HEK293T (cell line): ENCODE results near the gene SYT17.

ENCODE experiments used
- CTCF ChIA-PET: fragments of 350-600 bp; formaldehyde crosslinking; extraction: SDS; loops from one replicate; lab custom pipeline; 2021; ENCODE audit warnings: antibody characterized with exemption, inconsistent platforms; lab: Yijun Ruan, JAX
- POLR2A ChIA-PET: fragments of 350-600 bp; formaldehyde crosslinking; extraction: SDS; loops from one replicate; lab custom pipeline; 2020; ENCODE audit warnings: antibody characterized with exemption, inconsistent platforms; lab: Yijun Ruan, JAX
- DNase-seq: peaks from one replicate; pipeline ENCODE4 v3.0.0; 2012; ENCODE audit warnings: mixed read lengths; ENCODE audit errors: extremely low spot score
- ARNT ChIP-seq: fragments of 450-650 bp; IDR thresholded peaks from 2 replicates; pipeline ENCODE4 v1.6.1; 2017; ENCODE audit warnings: mild to moderate bottlenecking
- BHLHE40 ChIP-seq: fragments of 450-650 bp; IDR thresholded peaks from 2 replicates; pipeline ENCODE4 v1.6.1; 2016; ENCODE audit warnings: mild to moderate bottlenecking, moderate library complexity, borderline replicate concordance
- CTBP1 ChIP-seq: fragments of 450-650 bp; IDR thresholded peaks from 2 replicates; pipeline ENCODE4 v1.6.1; 2016; ENCODE audit warnings: borderline replicate concordance
- ELF4 ChIP-seq: fragments of 450-650 bp; IDR thresholded peaks from 2 replicates; pipeline ENCODE4 v1.6.1; 2017; ENCODE audit warnings: antibody characterized with exemption
- FOXA1 ChIP-seq: fragments of 450-650 bp; IDR thresholded peaks from 2 replicates; pipeline ENCODE4 v1.6.1; 2016; ENCODE audit warnings: mild to moderate bottlenecking
- FOXK2 ChIP-seq: fragments of 450-650 bp; IDR thresholded peaks from 2 replicates; pipeline ENCODE4 v1.6.1; 2016; ENCODE audit warnings: mild to moderate bottlenecking
- FOXM1 ChIP-seq: fragments of 450-650 bp; IDR thresholded peaks from 2 replicates; pipeline ENCODE4 v1.6.1; 2017; ENCODE audit warnings: mild to moderate bottlenecking, borderline replicate concordance
- HDGF ChIP-seq: fragments of 450-650 bp; IDR thresholded peaks from 2 replicates; pipeline ENCODE4 v1.6.1; 2017; ENCODE audit warnings: antibody characterized with exemption, borderline replicate concordance
- L3MBTL2 ChIP-seq: fragments of 450-650 bp; conservative IDR thresholded peaks from 2 replicates; pipeline ENCODE4 v1.6.1; 2016; ENCODE audit warnings: mild to moderate bottlenecking
- LEF1 ChIP-seq: fragments of 450-650 bp; IDR thresholded peaks from 2 replicates; pipeline ENCODE4 v1.6.1; 2017; ENCODE audit warnings: mild to moderate bottlenecking, borderline replicate concordance
- NFRKB ChIP-seq: fragments of 450-650 bp; IDR thresholded peaks from 2 replicates; pipeline ENCODE4 v1.6.1; 2016; ENCODE audit warnings: mild to moderate bottlenecking, moderate library complexity
- SP1 ChIP-seq: fragments of 450-650 bp; IDR thresholded peaks from 2 replicates; pipeline ENCODE4 v1.6.1; 2017
- SUZ12 ChIP-seq: fragments of 450-650 bp; IDR thresholded peaks from 2 replicates; pipeline ENCODE4 v1.6.1; 2016; ENCODE audit warnings: mild to moderate bottlenecking
- TARDBP ChIP-seq: fragments of 450-650 bp; IDR thresholded peaks from 2 replicates; pipeline ENCODE4 v1.6.1; 2016
- ZNF384 ChIP-seq: fragments of 450-650 bp; IDR thresholded peaks from 2 replicates; pipeline ENCODE4 v1.6.1; 2016
- TF ChIP-seq, protein P1 (sequence below): fragments of 450-650 bp; IDR thresholded peaks from 2 replicates; pipeline ENCODE4 v1.6.1; 2016

The SYT17 gene

DNA sequence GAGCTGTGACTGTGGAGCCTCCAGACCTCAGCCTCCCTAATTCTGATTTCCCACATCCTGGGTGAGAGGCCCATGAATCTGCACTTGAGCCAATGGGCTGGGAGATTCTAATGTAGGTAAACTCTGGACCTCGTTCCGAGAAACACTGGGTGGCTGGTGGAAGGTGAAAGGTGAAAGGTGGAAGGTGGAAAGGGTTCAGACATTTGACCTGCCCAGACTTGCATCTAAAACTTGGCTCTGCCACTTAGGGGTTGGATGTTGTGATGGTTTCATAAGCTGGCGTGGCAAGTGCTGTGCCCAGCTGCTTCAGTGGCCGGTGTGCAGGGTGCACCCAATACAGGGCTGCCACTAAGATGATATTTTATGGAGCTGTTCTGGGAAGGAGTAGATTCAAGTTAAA is 24.8 kb downstream of the SYT17 start:
- TF ChIP-seq TARDBP, result no peak
- no peak for TF ChIP-seq CTBP1
- no peak for TF ChIP-seq SUZ12
- TF ChIP-seq SP1, result no peak
- no peak for TF ChIP-seq BHLHE40
- no peak for TF ChIP-seq LEF1
- no peak for TF ChIP-seq NFRKB
- TF ChIP-seq ELF4, result no peak
- TF ChIP-seq FOXK2, result no peak
- TF ChIP-seq FOXM1, result no peak
- TF ChIP-seq HDGF, result no peak
- no peak for TF ChIP-seq ARNT
- TF ChIP-seq L3MBTL2, result no peak
- TF ChIP-seq ZNF384, result no peak
- no peak for TF ChIP-seq FOXA1
- ChIA-PET POLR2A (no interaction called here), CTCF (no interaction called here)
- DNase-seq, result no peak

DNA sequence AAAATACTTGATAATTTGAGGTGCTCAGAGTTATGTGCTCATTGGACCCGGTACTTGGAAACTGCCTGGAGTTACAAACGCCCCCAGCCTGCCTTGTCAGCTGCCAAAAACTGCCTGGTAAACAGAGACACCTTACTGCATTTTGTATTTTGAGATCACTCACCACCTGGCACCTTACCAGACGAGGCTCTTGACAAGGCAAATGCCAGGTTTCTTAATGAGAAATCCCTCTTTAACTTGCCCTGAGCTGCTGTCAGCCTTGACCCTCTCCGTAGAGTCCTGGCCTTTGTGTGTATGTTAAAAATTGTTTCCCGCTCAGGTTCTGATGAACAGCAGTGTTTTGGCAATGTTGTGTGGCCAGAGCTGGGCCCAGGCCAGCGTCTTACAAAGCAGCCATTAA is 28.8 kb downstream of the SYT17 start:
- CTCF ChIA-PET, result no interaction called here
- TF ChIP-seq ARNT (no peak), HDGF (no peak), ELF4 (no peak), L3MBTL2 (no peak), BHLHE40 (no peak), SP1 (no peak), ZNF384 (no peak), FOXA1 (no peak), SUZ12 (no peak), LEF1 (no peak), FOXM1 (no peak), TARDBP (no peak), FOXK2 (no peak), NFRKB (no peak), CTBP1 (no peak)
- TF ChIP-seq, protein P1, sequence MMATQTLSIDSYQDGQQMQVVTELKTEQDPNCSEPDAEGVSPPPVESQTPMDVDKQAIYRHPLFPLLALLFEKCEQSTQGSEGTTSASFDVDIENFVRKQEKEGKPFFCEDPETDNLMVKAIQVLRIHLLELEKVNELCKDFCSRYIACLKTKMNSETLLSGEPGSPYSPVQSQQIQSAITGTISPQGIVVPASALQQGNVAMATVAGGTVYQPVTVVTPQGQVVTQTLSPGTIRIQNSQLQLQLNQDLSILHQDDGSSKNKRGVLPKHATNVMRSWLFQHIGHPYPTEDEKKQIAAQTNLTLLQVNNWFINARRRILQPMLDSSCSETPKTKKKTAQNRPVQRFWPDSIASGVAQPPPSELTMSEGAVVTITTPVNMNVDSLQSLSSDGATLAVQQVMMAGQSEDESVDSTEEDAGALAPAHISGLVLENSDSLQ, result no peak
- POLR2A ChIA-PET, result no interaction called here
- DNase-seq, result no peak

- ChIA-PET POLR2A (no interaction called here), CTCF (no interaction called here)
- no peak for DNase-seq
- no peak for TF ChIP-seq BHLHE40
- TF ChIP-seq ZNF384, result no peak
- no peak for TF ChIP-seq FOXK2
- TF ChIP-seq SUZ12, result no peak
- TF ChIP-seq LEF1, result no peak
- TF ChIP-seq ARNT, result no peak
- no peak for TF ChIP-seq HDGF
- no peak for TF ChIP-seq L3MBTL2
- TF ChIP-seq, protein P1, result no peak
Measured at GRCh38 chr16:19203374-19203966, 35.4 kb downstream of the SYT17 start.

- DNase-seq, result no peak
- POLR2A ChIA-PET, result no interaction called here
- CTCF ChIA-PET, result no interaction called here
- TF ChIP-seq ELF4, result no peak
- TF ChIP-seq ARNT, result no peak
- TF ChIP-seq, protein P1, result no peak
- TF ChIP-seq ZNF384, result no peak
- TF ChIP-seq HDGF, result no peak
- TF ChIP-seq L3MBTL2, result no peak
- no peak for TF ChIP-seq FOXA1
- no peak for TF ChIP-seq BHLHE40
- no peak for TF ChIP-seq SP1
- no peak for TF ChIP-seq SUZ12
Measured at GRCh38 chr16:19210280-19210924, 42.4 kb downstream of the SYT17 start.

GRCh38 chr16:19210968-19211367 is 42.9 kb downstream of the SYT17 start:
- TF ChIP-seq CTBP1 (no peak), ELF4 (no peak), SUZ12 (no peak), FOXK2 (no peak), BHLHE40 (no peak), HDGF (no peak), SP1 (no peak), LEF1 (no peak)
- ChIA-PET CTCF (no interaction called here), POLR2A (no interaction called here)
- no peak for DNase-seq

DNA sequence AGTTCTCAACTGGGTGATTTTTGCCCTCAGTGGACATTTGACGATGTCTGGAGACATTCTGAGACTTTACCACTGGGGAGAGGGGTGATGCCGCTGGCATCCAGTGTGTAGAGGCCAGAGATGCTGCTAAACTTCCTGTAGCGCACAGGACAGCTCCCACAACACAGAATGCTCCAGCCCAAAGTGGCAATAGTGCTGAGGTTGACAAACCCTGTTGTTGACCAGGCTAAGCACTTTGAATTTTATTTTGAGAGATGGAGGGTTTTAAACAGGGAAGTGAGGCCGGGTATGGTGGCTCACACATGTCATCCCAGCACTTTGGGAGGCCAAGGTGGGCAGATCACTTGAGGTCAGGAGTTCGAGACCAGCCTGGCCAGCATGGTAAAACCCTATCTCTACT is 44.0 kb downstream of the SYT17 start:
- TF ChIP-seq ZNF384 (no peak), ARNT (no peak), SUZ12 (no peak), HDGF (no peak), BHLHE40 (no peak), L3MBTL2 (no peak), SP1 (no peak), CTBP1 (no peak), LEF1 (no peak)
- ChIA-PET POLR2A (no interaction called here), CTCF (no interaction called here)
- DNase-seq, result no peak
